Posterior vena cava (tissue), 2 donors: ENCODE data around the gene PRDM16. TPM values are rescaled to one million over a fixed set of nuclear protein-coding genes. Genes with fewer than 3 reads are reported as not detected.

Experiments used
- DNase-seq: peaks from one replicate; pipeline ENCODE4 v3.0.0-alpha.2; 2020; ENCODE audit warnings: low spot score
- intact Hi-C, 2 donors: fragments of 100-400 bp; cut with DNase I; formaldehyde crosslinking; loops; one replicate each; pipeline versions ENCODE4 v1.14.1 to v1.14.2; 2022 to 2023
- total RNA-seq, 2 donors: library from RNA; stranded (reverse); fragmentation: NEBNext Ultra II Directional; extraction: Animal tissue kit (Norgen Biotek cat#: 25700); gene quantifications; one replicate each; pipeline ENCODE4 v1.2.1, GENCODE V29; 2021
- donor health status: DM: yes; HTN: yes; CAD: no.
- donor health status: DM: yes; HTN: yes; CAD: no.

PRDM16 gene
- total RNA-seq, 2 donors from 2014 or later: 15.8 to 21.1 TPM

DNA sequence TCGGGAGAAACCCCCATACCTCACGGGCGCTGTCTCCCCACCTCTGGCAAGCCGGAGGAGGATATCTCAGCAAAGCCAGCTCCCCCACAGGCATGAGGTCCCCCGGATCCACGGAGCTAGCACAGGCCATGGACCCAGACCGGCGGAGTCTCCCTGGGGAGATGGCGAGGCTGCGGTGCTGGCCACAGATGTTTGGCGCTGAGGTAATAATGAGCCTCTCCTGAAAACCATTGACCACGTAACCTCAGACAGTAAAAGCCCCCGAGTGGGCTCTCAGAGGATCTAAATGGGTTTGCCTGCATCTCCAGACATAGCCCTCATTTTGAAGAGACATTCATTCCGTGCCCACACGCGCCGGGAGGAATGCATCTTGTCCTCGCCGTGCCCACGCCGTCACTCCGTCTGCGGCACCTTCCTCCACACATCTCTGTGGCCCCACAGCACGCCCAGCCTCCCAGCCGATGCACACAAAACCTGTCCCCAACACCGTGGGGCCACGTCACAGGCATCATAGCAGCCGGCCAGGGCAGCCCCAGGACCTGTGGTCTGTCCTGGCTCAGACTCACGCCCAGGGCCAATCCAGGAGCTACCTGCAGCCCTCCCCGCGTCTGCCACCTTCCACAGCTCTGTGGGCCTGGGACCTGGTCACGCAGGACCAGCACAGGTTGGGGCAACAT, 150.9 kb downstream of the PRDM16 start:
- intact Hi-C loops: loop anchor here in 1 of 2 donors (10.0 kb wide), 1 partner anchor 155 kb away; the partner anchor contains the start of gene PRDM16
- no peak for DNase-seq

DNA sequence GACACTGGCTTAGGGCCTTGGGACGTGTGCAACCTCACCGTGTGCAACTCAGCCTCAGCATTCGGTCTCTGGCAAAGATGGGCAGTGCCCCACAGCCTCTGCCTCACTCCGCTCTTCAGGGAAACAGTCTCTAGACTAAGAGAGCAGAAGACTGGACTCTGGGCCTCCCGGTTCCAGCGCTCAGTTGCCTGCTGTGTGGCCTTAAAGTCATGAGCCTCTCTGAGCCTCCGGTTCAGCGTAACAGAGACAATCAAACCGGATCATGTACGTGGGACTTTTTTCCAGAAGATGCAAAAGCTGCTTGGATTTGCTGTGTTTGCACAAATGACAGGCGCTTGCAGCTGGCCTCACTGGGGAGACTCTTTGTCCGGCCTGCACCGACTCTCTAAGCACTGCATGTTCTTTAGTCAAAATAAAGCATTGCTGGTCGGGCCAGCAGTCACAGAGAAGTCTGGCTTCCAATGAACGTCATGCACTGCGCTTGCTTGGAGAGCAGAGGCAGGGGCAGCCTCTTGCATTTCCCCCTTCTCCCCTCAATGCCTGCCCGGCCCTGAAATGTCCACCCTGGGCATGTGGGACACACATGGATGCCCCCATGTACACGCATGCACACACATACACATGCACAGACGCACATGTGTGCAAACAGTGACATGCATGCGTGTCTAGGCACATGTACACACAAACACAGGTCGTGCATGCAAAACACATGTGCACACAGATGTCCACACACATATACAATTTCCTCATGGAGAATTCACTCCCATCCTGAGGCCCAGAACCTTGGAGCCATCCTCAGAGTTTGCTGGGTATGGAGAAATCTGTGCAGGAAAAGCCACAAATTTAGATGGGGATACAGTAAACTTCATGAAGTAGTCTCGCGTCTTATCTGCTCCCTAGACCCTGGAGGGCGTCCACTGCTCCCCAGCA, 152.4 kb downstream of the PRDM16 start:
- intact Hi-C loops: no loop called here

DNA sequence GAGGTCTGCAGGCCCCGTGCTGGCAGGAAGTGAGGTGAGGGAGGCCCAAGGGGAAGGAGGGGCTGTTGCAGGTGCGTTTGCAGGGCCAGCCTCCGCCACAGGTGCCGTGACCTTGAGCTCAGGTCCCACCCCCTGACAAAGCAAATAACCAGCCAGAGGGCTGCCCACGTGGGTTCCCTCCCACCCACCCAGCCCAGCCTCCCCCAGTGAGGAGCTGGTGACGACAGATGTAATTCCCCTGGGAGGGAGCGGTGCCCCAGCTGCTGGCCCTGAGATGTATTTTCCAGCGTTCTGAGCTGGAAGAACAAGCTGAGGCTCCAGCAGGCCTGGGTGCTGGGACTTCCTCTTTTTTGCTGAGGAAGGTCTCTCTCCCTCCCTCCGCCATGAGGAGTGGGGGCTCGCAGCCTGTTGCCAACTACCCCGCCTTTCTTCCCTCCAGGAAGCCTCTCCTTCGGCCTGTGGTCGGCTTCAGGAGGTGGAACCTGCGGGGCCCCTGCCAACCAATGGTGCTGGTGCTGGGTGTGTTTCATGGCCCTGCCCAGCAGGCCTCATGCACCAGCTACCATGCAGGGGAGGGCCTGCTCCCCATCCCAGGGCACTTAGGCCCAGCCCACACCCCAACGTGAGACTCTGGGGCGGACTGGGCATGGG, 153.2 kb downstream of the PRDM16 start:
- intact Hi-C loops: no loop called here

More for the DNA sequence above, 152.4 kb downstream of the PRDM16 start:
- no peak for DNase-seq

DNA sequence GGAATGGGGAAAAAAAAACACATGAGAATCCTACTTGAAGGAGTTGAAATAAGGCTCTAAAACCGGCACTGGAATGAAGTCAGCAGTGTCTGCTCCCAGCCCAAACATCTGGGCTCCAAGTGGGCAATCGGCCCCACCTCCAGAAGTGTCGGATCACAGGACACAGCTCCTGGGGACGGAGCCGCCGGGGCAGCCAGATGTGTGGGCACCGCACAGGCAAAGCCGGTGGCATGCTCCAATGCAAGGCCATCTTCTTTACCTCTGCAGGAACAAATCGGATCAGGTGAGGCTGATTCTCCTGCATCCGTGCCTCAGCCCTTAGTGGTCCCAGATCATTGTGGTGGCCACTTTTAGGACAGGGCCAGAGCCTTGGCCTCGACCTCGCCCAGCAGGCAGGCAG, 156.7 kb downstream of the PRDM16 start:
- no peak for DNase-seq

More for the DNA sequence above, 153.2 kb downstream of the PRDM16 start:
- no peak for DNase-seq

DNA sequence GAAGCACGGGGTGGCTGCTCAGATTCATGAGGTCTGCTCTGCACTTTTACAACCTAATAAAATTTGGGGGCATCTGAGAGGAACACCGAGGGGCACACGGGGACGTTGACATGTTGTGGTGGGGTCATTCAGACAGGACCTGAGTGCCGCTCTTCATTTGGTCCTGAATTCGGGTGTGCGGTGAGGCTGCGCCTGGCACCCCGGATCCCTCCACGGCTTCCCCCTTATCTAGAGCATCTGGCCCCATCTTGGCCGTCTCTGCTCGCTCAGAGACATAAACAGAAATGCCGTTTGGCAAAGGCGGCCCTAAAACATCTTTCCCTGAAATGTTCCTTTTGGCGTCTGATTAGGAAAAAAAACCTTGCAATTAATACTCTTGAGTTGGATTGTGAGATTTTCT, 157.2 kb downstream of the PRDM16 start:
- no peak for DNase-seq
- intact Hi-C loops: no loop called here

More for the DNA sequence above, 156.7 kb downstream of the PRDM16 start:
- intact Hi-C loops: no loop called here

DNA sequence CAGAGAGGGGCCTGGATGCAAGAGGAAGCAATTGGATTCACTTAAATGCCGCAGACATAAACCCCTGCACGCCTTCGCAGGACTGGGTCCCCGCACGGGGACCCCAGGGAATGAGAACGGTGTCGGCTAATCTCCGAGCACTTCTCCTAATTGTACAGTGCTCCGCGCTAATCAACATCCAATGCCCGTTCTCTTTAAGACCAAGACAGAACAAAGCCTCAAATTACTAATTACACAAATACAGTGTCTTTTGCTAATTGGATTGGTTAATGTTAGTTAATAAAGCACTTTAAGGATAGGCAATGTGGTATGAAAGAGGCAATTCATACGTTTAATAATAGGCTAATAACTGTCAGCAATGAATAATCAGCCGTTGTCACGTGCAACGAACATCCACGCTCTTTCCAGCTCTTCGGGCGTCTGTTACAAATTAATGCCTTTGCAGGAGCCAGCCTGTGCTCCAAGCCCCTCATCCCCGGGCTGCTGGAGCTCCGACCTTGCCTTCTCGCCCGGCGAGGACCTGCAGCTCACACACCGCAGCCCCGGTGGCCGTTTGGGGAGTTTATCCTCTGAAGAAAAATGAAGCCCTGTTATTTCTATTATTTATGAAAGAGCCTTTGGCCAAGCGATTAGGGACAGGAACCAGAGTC, 157.8 kb downstream of the PRDM16 start:
- no peak for DNase-seq
- intact Hi-C loops: no loop called here

DNA sequence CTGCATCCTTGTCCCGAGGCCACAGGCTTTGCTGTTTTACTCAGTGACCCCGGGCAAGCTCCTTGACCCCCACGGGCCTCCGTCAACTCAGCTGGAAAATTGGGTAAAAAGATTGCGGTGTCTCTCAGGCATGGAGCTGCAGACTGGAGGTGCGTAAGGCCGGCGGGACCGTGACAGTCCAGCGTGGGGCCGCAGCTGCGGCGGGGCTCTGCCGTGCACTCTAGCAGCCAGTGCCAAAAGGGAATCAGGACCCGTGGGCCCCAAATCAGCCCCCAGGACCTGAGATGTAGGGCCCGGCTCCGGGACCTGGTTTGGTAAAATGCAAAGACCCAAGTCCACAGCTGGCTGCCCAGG, 158.3 kb downstream of the PRDM16 start:
- intact Hi-C loops: no loop called here
- no peak for DNase-seq

DNA sequence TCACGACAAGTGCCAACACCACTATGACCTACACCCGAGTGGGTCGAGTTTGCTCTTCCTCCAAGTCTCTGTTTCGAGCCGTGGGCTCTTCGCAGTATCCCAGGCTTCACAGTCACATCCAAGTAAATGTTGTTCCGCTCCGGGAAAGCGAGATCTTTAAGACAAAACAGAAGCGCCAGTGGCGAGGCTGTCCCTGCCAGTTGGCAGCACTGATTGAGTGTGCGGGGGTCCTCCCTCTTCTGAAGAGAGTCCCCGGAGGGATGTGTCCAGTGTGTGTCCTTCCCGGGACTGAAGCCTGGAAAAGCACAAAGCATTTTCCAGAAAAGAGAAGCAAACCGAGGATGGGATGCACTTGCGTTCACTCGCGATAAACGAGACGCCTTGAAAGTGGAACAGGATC, 158.9 kb downstream of the PRDM16 start:
- DNase-seq: no peak
- intact Hi-C loops: no loop called here

DNA sequence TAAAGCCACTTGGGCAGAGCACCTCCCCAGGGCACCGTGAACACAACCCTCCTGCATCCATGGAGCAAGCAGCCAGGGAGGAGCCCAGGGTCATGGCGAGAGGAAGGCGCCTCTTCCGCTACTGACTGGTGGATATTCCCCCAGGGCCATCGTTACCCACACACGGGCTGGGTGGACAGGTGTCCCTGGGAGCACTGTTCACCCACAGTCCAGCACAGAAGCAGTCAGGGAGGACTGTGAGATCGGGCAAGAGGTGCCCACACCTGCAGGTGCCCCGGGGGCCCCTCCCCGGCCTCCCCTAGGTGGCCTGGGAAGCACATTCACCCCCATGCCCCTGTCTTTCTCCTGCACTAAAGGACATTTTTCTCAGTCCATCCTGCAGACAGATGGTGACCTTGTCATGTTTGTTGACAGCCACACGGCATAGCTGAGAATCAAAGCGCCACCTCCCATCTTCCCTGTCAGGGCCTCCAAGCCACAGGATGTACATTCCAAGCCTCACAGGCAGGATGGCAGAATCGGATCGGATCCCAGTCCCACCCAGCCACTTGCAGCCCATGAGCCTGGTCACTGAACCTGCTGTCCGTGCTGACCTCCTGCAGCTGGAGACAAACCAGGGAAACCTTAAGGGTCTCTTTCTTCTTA, 160.2 kb downstream of the PRDM16 start:
- intact Hi-C loops: no loop called here
- no peak for DNase-seq

DNA sequence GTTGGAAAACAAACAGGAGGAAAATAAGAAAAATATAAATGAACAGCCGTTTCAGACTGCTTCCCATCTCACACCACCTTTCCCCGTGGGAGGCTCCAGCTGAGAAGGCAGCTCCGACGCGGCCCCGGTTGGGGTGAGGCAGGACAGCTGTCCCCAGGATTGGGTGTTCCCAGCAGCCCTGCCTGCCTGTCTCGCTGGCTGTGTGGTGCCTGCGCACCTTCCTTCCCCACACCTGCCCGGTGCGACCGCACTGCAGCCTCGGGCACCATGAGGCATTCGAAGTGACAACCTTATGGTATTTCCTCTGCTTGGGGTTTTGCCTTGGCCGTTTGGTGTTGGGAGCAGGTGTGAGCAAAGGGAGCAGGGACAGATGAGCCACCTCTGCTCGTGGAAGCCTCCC, 161.6 kb downstream of the PRDM16 start:
- intact Hi-C loops: no loop called here
- DNase-seq: no peak

DNA sequence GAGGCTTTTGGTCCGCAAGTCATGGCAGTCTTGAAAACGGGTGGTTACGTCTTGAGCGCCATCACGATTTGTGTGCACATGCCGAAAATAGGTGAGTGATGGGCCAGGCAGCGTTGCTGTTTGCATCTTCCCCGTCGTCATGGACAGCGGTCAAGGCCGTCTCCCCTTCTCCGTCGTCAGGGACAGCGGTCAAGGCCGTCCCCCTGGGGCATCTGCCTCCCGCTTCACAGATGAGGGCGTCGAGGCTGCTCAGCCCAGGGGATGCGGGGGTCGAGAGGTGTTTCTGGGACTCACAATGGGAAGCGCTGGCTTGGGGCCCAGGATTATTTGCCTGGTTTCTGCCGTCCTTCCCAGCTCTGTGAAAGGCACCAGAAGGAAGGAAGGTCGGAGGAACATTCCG, 162.2 kb downstream of the PRDM16 start:
- intact Hi-C loops: no loop called here
- DNase-seq: no peak

DNA sequence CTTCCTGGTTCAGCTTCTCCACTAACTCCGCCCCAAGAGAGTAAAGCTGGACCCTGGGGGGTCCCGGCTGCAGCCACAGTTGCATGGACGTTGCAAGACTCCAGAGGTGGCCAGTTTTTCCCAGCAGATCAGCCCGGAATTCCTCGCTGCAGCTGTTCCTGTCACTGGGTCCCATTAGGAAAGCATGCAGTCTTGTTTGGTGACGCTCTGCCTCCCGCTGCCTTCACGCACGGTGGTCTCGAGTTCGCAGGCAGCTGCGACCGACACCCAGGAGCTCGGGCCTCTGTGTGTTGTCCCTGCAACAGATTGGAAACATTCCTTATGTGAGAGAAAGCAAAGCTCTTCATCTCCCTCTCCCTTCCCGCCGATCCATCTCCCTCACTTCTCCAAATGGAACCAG, 162.8 kb downstream of the PRDM16 start:
- DNase-seq: no peak
- intact Hi-C loops: no loop called here

DNA sequence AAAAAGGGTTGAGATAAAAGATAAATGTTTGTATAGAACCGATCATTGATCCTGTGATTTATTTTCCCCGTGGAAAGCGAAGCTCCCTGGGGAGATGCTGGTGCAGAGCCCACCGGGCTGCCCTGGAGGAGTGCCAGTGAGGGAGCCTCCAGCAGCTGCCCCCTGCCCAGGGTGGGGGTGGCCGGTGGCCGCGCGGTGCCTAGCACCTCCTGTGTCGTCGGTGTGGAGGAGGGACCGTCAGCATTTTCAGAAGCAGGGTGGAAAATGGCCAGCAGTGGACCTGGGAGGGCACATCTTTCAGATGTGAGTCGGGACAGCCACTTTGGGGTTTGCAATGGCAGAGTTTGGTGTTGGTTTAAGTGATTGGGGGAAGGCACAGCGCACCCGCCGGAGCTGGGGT, 164.0 kb downstream of the PRDM16 start:
- no peak for DNase-seq
- intact Hi-C loops: no loop called here

DNA sequence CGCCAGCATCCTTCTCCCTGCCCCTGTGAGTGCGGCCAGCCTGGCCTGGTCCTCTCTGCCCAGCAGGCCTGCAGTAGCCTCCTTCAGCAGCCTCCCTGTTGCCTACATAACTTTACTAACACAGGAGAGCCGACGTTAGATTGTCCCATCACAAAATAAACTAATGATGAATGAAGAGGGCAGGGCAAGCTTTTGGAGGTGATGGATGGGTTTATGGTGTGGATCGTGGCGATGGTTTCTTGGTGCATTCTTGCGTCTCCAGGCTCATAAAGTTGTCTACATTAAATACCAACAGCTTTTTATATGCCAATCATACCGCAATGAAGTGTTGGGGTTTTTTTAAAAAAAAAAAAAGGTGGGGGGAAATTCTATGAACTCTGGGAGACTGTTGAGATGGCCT, 164.5 kb downstream of the PRDM16 start:
- intact Hi-C loops: no loop called here
- no peak for DNase-seq

DNA sequence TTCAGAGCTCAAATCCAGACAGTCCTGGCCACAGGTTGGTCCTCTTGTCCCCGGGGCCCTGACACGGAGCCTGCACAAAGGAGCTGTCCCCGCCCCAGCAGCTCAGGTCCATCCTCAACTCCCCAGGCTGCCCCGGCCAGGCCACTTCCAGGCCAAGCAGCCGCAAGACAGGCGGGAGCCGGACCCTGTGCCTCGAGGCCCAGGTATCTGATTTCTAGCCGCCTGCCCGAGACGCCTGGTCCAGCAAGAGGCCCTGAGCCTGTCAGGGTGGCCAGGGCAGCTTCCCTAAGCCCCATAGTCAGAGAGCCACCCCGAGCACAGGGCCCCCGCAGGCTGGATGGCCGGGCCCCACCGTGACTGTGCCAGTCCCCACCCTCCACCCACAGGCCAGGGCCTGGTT, 165.3 kb downstream of the PRDM16 start:
- DNase-seq: no peak
- intact Hi-C loops: no loop called here

DNA sequence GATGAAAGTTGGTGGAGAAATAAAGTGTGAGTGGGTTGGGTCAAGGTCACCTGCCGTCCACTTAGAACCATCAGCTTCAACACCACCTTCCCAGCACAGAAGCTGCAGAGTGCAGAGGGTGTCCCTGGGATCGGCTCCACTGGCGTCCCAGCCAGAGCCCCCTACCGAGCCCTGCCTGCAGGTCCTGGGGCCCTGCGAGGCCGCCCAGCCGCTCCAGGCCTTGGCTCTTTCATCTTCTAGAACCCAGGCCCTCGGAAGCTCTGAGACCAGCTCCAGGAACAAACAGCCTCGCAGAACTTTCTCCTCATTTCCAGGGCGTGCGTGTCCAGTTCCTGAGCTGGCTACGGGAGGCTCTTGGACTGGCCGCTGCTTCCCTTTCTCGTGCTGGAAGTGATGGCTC, 166.0 kb downstream of the PRDM16 start:
- DNase-seq: no peak
- intact Hi-C loops: no loop called here

DNA sequence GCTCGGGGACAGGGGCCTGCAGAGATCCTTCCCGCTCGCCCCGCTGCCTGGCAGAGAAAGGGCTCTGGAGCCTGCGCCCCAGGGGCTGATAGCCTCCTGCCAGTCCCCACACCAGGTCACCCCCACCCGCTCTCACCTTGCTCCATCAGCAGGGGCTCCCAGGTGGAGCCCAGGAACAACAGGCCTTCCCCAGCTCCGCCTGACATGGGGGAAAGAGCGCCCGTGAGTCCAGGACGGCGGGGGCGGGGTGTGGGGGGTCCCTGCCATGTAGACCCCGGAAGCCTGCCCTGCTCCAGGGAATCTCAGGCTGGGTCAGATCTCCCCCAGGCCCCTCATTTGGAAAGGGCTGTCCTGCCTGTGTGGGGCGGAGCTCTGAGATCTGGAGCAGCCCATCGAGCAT, 166.5 kb downstream of the PRDM16 start:
- intact Hi-C loops: no loop called here
- no peak for DNase-seq

DNA sequence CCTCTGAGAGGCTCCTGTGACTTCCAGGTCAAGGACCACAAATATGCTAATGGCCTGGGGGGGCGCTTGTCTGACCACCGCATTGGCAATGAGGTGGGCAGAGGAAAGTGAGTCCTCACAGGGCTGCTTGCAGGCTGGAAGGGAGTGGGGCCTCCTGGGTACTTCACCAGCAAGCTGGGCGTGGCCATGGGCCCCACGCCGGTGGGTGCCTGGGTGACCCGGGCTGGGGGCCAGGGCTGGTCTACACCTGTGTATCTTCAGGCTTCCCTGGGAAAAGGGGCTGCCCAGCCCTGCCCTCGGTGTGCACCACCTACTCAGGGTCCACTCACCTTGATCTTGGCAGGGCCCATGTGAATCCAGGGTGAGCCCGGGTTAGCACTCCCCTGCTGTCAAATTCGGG, 167.4 kb downstream of the PRDM16 start:
- intact Hi-C loops: no loop called here
- DNase-seq: no peak

DNA sequence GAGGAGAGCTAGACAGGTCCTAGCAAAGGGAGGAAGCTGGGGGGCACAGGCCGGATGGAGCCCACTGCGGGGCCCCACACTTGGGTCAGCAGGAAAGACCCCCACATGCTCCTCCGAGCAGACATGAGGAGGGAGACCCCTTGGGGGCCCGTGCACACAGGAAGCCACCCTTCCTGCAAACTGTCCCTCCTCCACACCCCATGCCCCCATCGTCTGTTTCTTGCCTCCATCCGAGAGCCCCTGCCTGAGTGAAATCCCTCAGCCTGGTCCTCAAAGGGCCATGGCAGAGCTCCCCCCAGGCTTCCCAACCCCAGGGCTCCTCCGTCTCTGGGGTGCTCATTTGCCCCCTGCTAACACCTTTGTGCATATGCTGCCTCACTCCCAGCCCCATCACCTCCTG, 168.0 kb downstream of the PRDM16 start:
- intact Hi-C loops: no loop called here
- no peak for DNase-seq
